Stimulated activated CD4-positive, alpha-beta T cell treated with anti-CD3 and anti-CD28 coated beads, Interleukin-2, amount 100 ng/mL, for 4 hours (primary cell): ENCODE results near the gene PIEZO2.
"Not testable (repeated sequence)": the region's sequence is repeated elsewhere in the genome, so short reads cannot be mapped to it uniquely, and the experiment has no call there.

Source experiments
- DNase-seq: peaks from one replicate; pipeline ENCODE4 v3.0.0-alpha.2; 2020; ENCODE audit warnings: low read depth

The PIEZO2 gene

GRCh38 chr18:11148680-11149440, 509 bp downstream of the PIEZO2 start:
- DNase-seq = no peak

- no peak for DNase-seq
These were observed 1.2 kb downstream of the PIEZO2 start for GRCh38 chr18:11147962-11148679.

GRCh38 chr18:11147371-11147951, 1.9 kb downstream of the PIEZO2 start:
- DNase-seq = no peak

- no peak for DNase-seq
These were observed 2.4 kb downstream of the PIEZO2 start for GRCh38 chr18:11146947-11147345.

GRCh38 chr18:11146238-11146946, 3.0 kb downstream of the PIEZO2 start:
- no peak for DNase-seq

- DNase-seq = no peak
These were observed 3.8 kb downstream of the PIEZO2 start for GRCh38 chr18:11145413-11146191.

GRCh38 chr18:11137400-11137799, 12.0 kb downstream of the PIEZO2 start:
- DNase-seq = no peak

- no peak for DNase-seq
These were observed 13.1 kb downstream of the PIEZO2 start for GRCh38 chr18:11136241-11136640.

- DNase-seq = no peak
These were observed 14.4 kb downstream of the PIEZO2 start for GRCh38 chr18:11134940-11135339.

GRCh38 chr18:11129059-11129458, 20.3 kb downstream of the PIEZO2 start:
- DNase-seq = not testable (repeated sequence)

- no peak for DNase-seq
These were observed 23.7 kb downstream of the PIEZO2 start for GRCh38 chr18:11125492-11126315.

GRCh38 chr18:11124054-11124453, 25.3 kb downstream of the PIEZO2 start:
- DNase-seq = no peak

GRCh38 chr18:11121443-11121849, 27.9 kb downstream of the PIEZO2 start:
- DNase-seq = no peak

GRCh38 chr18:11119959-11120587, 29.3 kb downstream of the PIEZO2 start:
- DNase-seq = no peak

- DNase-seq = no peak
These were observed 29.8 kb downstream of the PIEZO2 start for GRCh38 chr18:11119550-11119949.

GRCh38 chr18:11118051-11118766, 31.2 kb downstream of the PIEZO2 start:
- DNase-seq = no peak

GRCh38 chr18:11115276-11115675, 34.1 kb downstream of the PIEZO2 start:
- DNase-seq = no peak

GRCh38 chr18:11114653-11115052, 34.7 kb downstream of the PIEZO2 start:
- no peak for DNase-seq

- DNase-seq = no peak
These were observed 35.4 kb downstream of the PIEZO2 start for GRCh38 chr18:11113937-11114336.
